H9 (cell line): ENCODE results near the gene KIAA1671. TPM values are rescaled to one million over a fixed set of nuclear protein-coding genes. Genes with fewer than 3 reads are reported as not detected.

Experiments
- DNase-seq: peaks from one replicate; pipeline ENCODE4 v3.0.0-alpha.2; 2017
- H2AFZ ChIP-seq: one replicate; pipeline ENCODE4 v1.6.1; 2013; ENCODE audit warnings: mild to moderate bottlenecking, low read length, control low read depth, moderate library complexity
- H2AK5ac ChIP-seq: 2 replicates; pipeline ENCODE4 v1.6.1; 2013; ENCODE audit warnings: low read length, control low read depth, mixed read lengths; ENCODE audit not compliant: insufficient read length
- H2BK120ac ChIP-seq: one replicate; pipeline ENCODE4 v1.6.1; 2013; ENCODE audit warnings: low read depth, mild to moderate bottlenecking, low read length, control low read depth, inconsistent platforms; ENCODE audit not compliant: poor library complexity, severe bottlenecking
- H2BK12ac ChIP-seq: 2 replicates; pipeline ENCODE4 v1.6.1; 2013; ENCODE audit warnings: low read length, control low read depth, mixed read lengths, low read depth; ENCODE audit not compliant: insufficient read length
- H2BK15ac ChIP-seq: 2 replicates; pipeline ENCODE4 v1.6.1; 2013; ENCODE audit warnings: low read depth, low read length, control low read depth
- H2BK20ac ChIP-seq: one replicate; pipeline ENCODE4 v1.6.1; 2013; ENCODE audit warnings: low read depth, mild to moderate bottlenecking, low read length, control low read depth, inconsistent platforms; ENCODE audit not compliant: poor library complexity, severe bottlenecking
- H2BK5ac ChIP-seq: 2 replicates; pipeline ENCODE4 v1.6.1; 2013; ENCODE audit warnings: low read length, control low read depth, mixed read lengths; ENCODE audit not compliant: insufficient read length
- H3K14ac ChIP-seq: 2 replicates; pipeline ENCODE4 v1.6.1; 2013; ENCODE audit warnings: low read length, control low read depth; ENCODE audit not compliant: insufficient read depth
- H3K18ac ChIP-seq: 2 replicates; pipeline ENCODE4 v1.6.1; 2013; ENCODE audit warnings: low read depth, mild to moderate bottlenecking, mixed read lengths, low read length, control low read depth; ENCODE audit not compliant: insufficient read length
- H3K23ac ChIP-seq: 2 replicates; pipeline ENCODE4 v1.6.1; 2013; ENCODE audit warnings: low read length, control low read depth, mixed read lengths, low read depth; ENCODE audit not compliant: insufficient read length
- H3K23me2 ChIP-seq: 2 replicates; pipeline ENCODE4 v1.6.1; 2013; ENCODE audit warnings: low read depth, mild to moderate bottlenecking, mixed read lengths, low read length, control low read depth; ENCODE audit not compliant: insufficient read length, poor library complexity, severe bottlenecking
- H3K27ac ChIP-seq: 2 replicates; pipeline ENCODE4 v1.5.1; 2013; ENCODE audit warnings: low read length, control low read depth, mixed read lengths, low read depth; ENCODE audit not compliant: insufficient read length
- H3K27me3 ChIP-seq: 2 replicates; pipeline ENCODE4 v1.6.1; 2013; ENCODE audit warnings: low read length, control low read depth, inconsistent platforms; ENCODE audit not compliant: insufficient read depth
- H3K4ac ChIP-seq: 2 replicates; pipeline ENCODE4 v1.6.1; 2013; ENCODE audit warnings: low read depth, mild to moderate bottlenecking, control low read depth, inconsistent platforms, low read length, moderate library complexity
- H3K4me1 ChIP-seq: 2 replicates; pipeline ENCODE4 v1.6.1; 2013; ENCODE audit warnings: low read length, control low read depth, inconsistent platforms; ENCODE audit not compliant: insufficient read depth
- H3K4me2 ChIP-seq: 2 replicates; pipeline ENCODE4 v1.6.1; 2013; ENCODE audit warnings: low read length, control low read depth, mixed read lengths; ENCODE audit not compliant: insufficient read length, insufficient read depth
- H3K56ac ChIP-seq: 2 replicates; pipeline ENCODE4 v1.6.1; 2013; ENCODE audit warnings: low read depth, mild to moderate bottlenecking, mixed read lengths, low read length, control low read depth; ENCODE audit not compliant: insufficient read length
- H3K79me1 ChIP-seq: 2 replicates; pipeline ENCODE4 v1.6.1; 2013; ENCODE audit warnings: low read depth, mild to moderate bottlenecking, moderate library complexity, low read length, control low read depth, inconsistent platforms; ENCODE audit not compliant: insufficient read depth, poor library complexity, severe bottlenecking
- H3K79me2 ChIP-seq: 2 replicates; pipeline ENCODE4 v1.6.1; 2013; ENCODE audit warnings: low read length, control low read depth, inconsistent platforms; ENCODE audit not compliant: insufficient read depth
- H3K9ac ChIP-seq: 2 replicates; pipeline ENCODE4 v1.6.1; 2013; ENCODE audit warnings: low read length, control low read depth, mixed read lengths; ENCODE audit not compliant: insufficient read length; ENCODE audit errors: extremely low read depth
- H3K9me3 ChIP-seq: one replicate; pipeline ENCODE4 v1.6.1; 2013; ENCODE audit warnings: low read depth, low read length, inconsistent platforms; ENCODE audit not compliant: control insufficient read depth
- H3T11ph ChIP-seq: one replicate; pipeline ENCODE4 v1.6.1; 2013; ENCODE audit warnings: mild to moderate bottlenecking, low read length, control low read depth, inconsistent platforms
- H4K20me1 ChIP-seq: one replicate; pipeline ENCODE4 v1.6.1; 2013; ENCODE audit not compliant: control insufficient read depth, insufficient read length, insufficient read depth
- H4K5ac ChIP-seq: 2 replicates; pipeline ENCODE4 v1.6.1; 2013; ENCODE audit warnings: low read depth, mild to moderate bottlenecking, mixed read lengths, low read length, control low read depth; ENCODE audit not compliant: insufficient read length
- H4K8ac ChIP-seq: replicated peaks from 2 replicates; pipeline ENCODE4 v1.6.1; 2013; ENCODE audit warnings: low read length, control low read depth, mixed read lengths, low read depth; ENCODE audit not compliant: insufficient read length
- H4K91ac ChIP-seq: 2 replicates; pipeline ENCODE4 v1.6.1; 2013; ENCODE audit warnings: low read depth, mild to moderate bottlenecking, moderate library complexity, mixed read lengths, low read length, control low read depth; ENCODE audit not compliant: insufficient read length
- H3K27ac Mint-ChIP-seq, 3 experiments: 2 replicates in 2 of 3; 3 replicates in 1 of 3; pipeline ENCODE4 v1.8.0; 2020 to 2021; ENCODE audit warnings: mixed read lengths in 3 of 3, mild to moderate bottlenecking in 1 of 3, moderate library complexity in 1 of 3
- H3K27me3 Mint-ChIP-seq: 2 replicates; pipeline ENCODE4 v1.8.0; 2021; ENCODE audit warnings: low read depth, mild to moderate bottlenecking, moderate library complexity, mixed read lengths
- H3K36me3 Mint-ChIP-seq, 3 experiments: 2 replicates in 2 of 3; 3 replicates in 1 of 3; pipeline ENCODE4 v1.8.0; 2020 to 2021; ENCODE audit warnings: low read depth in 3 of 3, mixed read lengths in 3 of 3; ENCODE audit not compliant: insufficient read depth in 1 of 3
- H3K4me1 Mint-ChIP-seq, 2 experiments: 2 replicates each; pipeline ENCODE4 v1.8.0; 2020; ENCODE audit warnings: mixed read lengths in 2 of 2
- H3K4me3 Mint-ChIP-seq, 2 experiments: 2 replicates in 1 of 2; 3 replicates in 1 of 2; pipeline ENCODE4 v1.8.0; 2020 to 2021; ENCODE audit warnings: mild to moderate bottlenecking in 2 of 2, mixed read lengths in 2 of 2, moderate library complexity in 1 of 2
- H3K9me3 Mint-ChIP-seq, 2 experiments: 2 replicates in 1 of 2; 3 replicates in 1 of 2; pipeline ENCODE4 v1.8.0; 2020; ENCODE audit warnings: mild to moderate bottlenecking in 2 of 2, mixed read lengths in 2 of 2, moderate library complexity in 1 of 2
- WGBS: extraction: QIAGEN DNeasy Blood & Tissue Kit; methylation state at CpG from one replicate; pipeline ENCODE4 v1.1.7; 2013; ENCODE audit warnings: missing lambda C conversion rate, low lambda C conversion rate, mixed read lengths; ENCODE audit not compliant: insufficient read length; ENCODE audit errors: extremely low coverage; 5-methylcytosine and 5-hydroxymethylcytosine counted together
- total RNA-seq: library from RNA; stranded (reverse); gene quantifications from 2 replicates; pipeline ENCODE4 v1.2.1, GENCODE V29; 2021
- TF ChIP-seq, protein P1 (sequence below): fragments of 200-600 bp; sonication (generic); conservative IDR thresholded peaks from 3 replicates; pipeline ENCODE4 v1.8.0; 2021; ENCODE audit warnings: antibody characterized with exemption, mild to moderate bottlenecking

KIAA1671 gene
- total RNA-seq, 1 experiment from 2014 or later, result 22.6 TPM

DNA sequence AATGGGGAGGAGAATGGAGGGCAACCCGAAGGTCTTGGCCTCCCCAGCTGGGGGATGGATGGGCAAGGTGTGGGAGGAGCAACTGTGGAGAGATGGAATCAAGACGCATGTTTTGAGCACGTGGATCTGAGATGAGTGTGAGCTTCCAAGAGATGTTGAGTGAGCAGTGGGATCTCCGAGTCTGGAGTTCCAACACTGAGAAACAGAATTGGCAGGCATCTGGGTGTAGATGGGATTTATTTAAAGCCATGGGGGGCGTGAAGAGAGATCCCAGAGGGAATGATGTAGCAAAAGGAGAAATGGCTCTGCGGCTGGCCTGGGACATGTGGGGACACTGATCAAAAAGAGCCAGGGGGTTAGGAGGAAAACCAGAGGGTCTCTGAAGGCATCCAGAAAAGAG, 95.6 kb downstream of the KIAA1671 start:
- TF ChIP-seq, protein P1, sequence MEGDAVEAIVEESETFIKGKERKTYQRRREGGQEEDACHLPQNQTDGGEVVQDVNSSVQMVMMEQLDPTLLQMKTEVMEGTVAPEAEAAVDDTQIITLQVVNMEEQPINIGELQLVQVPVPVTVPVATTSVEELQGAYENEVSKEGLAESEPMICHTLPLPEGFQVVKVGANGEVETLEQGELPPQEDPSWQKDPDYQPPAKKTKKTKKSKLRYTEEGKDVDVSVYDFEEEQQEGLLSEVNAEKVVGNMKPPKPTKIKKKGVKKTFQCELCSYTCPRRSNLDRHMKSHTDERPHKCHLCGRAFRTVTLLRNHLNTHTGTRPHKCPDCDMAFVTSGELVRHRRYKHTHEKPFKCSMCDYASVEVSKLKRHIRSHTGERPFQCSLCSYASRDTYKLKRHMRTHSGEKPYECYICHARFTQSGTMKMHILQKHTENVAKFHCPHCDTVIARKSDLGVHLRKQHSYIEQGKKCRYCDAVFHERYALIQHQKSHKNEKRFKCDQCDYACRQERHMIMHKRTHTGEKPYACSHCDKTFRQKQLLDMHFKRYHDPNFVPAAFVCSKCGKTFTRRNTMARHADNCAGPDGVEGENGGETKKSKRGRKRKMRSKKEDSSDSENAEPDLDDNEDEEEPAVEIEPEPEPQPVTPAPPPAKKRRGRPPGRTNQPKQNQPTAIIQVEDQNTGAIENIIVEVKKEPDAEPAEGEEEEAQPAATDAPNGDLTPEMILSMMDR, result no peak
- no peak overlapping the region for H4K5ac ChIP-seq
- no CpG with 5 or more reads among the region's 6 CpGs for WGBS
- H3K9ac ChIP-seq, result no peak overlapping the region
- H4K8ac ChIP-seq, result no peak overlapping the region
- no peaks in the 10 kb centered on the region for H3K23me2 ChIP-seq
- peaks cover 13 to 18% of the 10 kb centered on the region in 2 experiments for H3K9me3 Mint-ChIP-seq
- H3K27ac ChIP-seq, result no peak overlapping the region
- no peak for DNase-seq
- H3K4ac ChIP-seq, result no peak overlapping the region
- H3K4me1 ChIP-seq, result no peaks in the 10 kb centered on the region
- no peak overlapping the region for H3K14ac ChIP-seq
- H3K79me2 ChIP-seq, result no peaks in the 10 kb centered on the region
- H3K18ac ChIP-seq, result no peak overlapping the region
- no peak overlapping the region for H3K23ac ChIP-seq
- no peaks in the 10 kb centered on the region for H3K27me3 Mint-ChIP-seq
- no peak overlapping the region for H3K56ac ChIP-seq
- H4K91ac ChIP-seq, result no peak overlapping the region
- H4K20me1 ChIP-seq, result no peaks in the 10 kb centered on the region
- H2BK12ac ChIP-seq, result no peak overlapping the region
- no peak overlapping the region for H3T11ph ChIP-seq
- peaks cover 4 to 12% of the 10 kb centered on the region in 2 experiments for H3K4me1 Mint-ChIP-seq
- H3K27ac Mint-ChIP-seq, result peak overlapping the region in 2 of 3 experiments; percentile 25 to 48; a peak in 3 of 7 replicates
- H2BK20ac ChIP-seq, result no peak overlapping the region
- no peak overlapping the region for H2AFZ ChIP-seq
- H3K27me3 ChIP-seq, result no peaks in the 10 kb centered on the region
- H2BK5ac ChIP-seq, result no peak overlapping the region
- no peak overlapping the region for H2BK15ac ChIP-seq
- H2BK120ac ChIP-seq, result no peak overlapping the region
- no peak overlapping the region for H3K4me2 ChIP-seq
- H2AK5ac ChIP-seq, result no peak overlapping the region
- H3K36me3 Mint-ChIP-seq, result peaks cover 28 to 31% (median 29%) of the 10 kb centered on the region in 3 experiments
- H3K4me3 Mint-ChIP-seq, result no peak overlapping the region
- peaks cover 2% of the 10 kb centered on the region for H3K79me1 ChIP-seq
- peaks cover 8% of the 10 kb centered on the region for H3K9me3 ChIP-seq
